ENCODE data around the gene CDK14.
A peak's percentile ranks its signal among the peaks of the same experiment; 100 is the strongest.

CDK14 gene

DNA sequence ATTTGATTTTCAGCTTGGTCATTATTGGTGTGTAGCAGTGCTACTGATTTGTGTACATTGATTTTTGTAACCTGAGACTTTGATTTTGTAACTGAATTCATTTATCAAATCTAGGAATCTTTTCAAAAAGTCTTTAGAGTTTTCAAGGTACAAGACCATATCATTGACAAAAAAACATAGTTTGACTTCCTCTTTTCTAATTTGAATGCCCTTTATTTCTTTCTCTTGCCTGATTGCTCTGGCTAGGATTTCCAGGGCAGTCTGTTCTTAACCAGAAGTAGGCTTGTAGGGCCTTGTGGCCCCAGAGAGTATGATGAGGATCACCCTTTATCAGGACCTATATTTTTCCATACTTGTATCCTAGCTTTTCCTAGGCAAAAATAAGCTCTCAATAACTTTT lies 433.6 kb downstream of the CDK14 start:
- TF ChIP-seq SPI1 (IDR thresholded peaks at IDR 0.05; ENCODE audit: borderline replicate concordance, low read depth) (peak; percentile 66), GABPA (IDR thresholded peaks at IDR 0.05; ENCODE audit: low read depth) (no peak)
- TF ChIP-seq, protein P1, sequence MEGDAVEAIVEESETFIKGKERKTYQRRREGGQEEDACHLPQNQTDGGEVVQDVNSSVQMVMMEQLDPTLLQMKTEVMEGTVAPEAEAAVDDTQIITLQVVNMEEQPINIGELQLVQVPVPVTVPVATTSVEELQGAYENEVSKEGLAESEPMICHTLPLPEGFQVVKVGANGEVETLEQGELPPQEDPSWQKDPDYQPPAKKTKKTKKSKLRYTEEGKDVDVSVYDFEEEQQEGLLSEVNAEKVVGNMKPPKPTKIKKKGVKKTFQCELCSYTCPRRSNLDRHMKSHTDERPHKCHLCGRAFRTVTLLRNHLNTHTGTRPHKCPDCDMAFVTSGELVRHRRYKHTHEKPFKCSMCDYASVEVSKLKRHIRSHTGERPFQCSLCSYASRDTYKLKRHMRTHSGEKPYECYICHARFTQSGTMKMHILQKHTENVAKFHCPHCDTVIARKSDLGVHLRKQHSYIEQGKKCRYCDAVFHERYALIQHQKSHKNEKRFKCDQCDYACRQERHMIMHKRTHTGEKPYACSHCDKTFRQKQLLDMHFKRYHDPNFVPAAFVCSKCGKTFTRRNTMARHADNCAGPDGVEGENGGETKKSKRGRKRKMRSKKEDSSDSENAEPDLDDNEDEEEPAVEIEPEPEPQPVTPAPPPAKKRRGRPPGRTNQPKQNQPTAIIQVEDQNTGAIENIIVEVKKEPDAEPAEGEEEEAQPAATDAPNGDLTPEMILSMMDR (IDR thresholded peaks at IDR 0.05; ENCODE audit: insufficient read depth, low read length): no peak
- DNase-seq (ENCODE audit: low read depth in 1 of 2, low spot score in 1 of 2): no peak
- Histone ChIP-seq H3K27ac (replicated peaks) (no peak overlapping the region), H3K27me3 (ENCODE audit: insufficient read depth, poor library complexity, severe bottlenecking) (no peaks in the 10 kb centered on the region), H3K4me3 (replicated peaks; ENCODE audit: insufficient read depth, low read length) (no peak overlapping the region)

DNA sequence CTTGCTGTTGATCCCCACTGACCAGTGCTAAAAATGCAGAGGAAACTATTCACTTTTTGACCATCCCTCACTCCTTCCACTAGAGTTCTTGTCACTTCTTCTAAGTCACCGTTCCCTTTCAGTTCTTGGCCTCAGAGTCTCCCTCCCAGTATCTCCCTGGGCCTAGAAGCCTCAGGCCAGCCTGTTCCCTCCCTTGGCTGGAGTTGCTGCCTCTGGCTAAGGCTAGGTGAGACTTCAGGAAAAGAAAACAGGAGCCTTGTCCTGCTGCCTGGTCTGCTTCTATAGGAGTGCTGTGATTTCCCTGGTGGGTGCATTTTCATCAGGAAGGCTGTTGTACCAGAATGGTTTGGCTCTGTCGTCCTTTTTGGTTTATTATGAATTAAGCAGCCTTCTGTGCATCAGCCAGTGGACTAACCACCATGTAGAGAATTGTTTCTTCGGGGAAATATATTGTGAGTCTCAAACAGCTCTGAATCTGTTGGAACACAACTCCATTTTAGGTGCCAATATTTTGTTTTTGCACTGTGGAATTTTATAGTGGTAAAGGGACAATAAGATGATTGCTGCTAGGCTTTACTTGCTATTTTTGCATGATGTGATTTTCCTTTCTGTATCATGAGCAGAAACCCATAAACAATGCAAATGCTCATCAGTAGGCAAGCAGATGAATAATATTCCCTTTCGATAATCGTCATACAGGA lies 434.7 kb downstream of the CDK14 start:
- TF ChIP-seq POLR2AphosphoS5 (IDR thresholded peaks at IDR 0.05; ENCODE audit: low read depth): no peak
- TF ChIP-seq, protein P2, sequence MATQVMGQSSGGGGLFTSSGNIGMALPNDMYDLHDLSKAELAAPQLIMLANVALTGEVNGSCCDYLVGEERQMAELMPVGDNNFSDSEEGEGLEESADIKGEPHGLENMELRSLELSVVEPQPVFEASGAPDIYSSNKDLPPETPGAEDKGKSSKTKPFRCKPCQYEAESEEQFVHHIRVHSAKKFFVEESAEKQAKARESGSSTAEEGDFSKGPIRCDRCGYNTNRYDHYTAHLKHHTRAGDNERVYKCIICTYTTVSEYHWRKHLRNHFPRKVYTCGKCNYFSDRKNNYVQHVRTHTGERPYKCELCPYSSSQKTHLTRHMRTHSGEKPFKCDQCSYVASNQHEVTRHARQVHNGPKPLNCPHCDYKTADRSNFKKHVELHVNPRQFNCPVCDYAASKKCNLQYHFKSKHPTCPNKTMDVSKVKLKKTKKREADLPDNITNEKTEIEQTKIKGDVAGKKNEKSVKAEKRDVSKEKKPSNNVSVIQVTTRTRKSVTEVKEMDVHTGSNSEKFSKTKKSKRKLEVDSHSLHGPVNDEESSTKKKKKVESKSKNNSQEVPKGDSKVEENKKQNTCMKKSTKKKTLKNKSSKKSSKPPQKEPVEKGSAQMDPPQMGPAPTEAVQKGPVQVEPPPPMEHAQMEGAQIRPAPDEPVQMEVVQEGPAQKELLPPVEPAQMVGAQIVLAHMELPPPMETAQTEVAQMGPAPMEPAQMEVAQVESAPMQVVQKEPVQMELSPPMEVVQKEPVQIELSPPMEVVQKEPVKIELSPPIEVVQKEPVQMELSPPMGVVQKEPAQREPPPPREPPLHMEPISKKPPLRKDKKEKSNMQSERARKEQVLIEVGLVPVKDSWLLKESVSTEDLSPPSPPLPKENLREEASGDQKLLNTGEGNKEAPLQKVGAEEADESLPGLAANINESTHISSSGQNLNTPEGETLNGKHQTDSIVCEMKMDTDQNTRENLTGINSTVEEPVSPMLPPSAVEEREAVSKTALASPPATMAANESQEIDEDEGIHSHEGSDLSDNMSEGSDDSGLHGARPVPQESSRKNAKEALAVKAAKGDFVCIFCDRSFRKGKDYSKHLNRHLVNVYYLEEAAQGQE (IDR thresholded peaks at IDR 0.05; ENCODE audit: insufficient replicate concordance, low read depth): no peak
- no peak for TF ChIP-seq GABPA (IDR thresholded peaks at IDR 0.05; ENCODE audit: low read depth)
- TF ChIP-seq SPI1 (IDR thresholded peaks at IDR 0.05; ENCODE audit: borderline replicate concordance, low read depth): no peak
- TF ChIP-seq, protein P1 (IDR thresholded peaks at IDR 0.05; ENCODE audit: insufficient read depth, low read length): no peak
- DNase-seq (ENCODE audit: low read depth in 1 of 2, low spot score in 1 of 2): no peak
- Histone ChIP-seq H3K27ac (replicated peaks) (no peak overlapping the region), H3K4me3 (replicated peaks; ENCODE audit: insufficient read depth, low read length) (no peak overlapping the region), H3K27me3 (ENCODE audit: insufficient read depth, poor library complexity, severe bottlenecking) (no peaks in the 10 kb centered on the region)

DNA sequence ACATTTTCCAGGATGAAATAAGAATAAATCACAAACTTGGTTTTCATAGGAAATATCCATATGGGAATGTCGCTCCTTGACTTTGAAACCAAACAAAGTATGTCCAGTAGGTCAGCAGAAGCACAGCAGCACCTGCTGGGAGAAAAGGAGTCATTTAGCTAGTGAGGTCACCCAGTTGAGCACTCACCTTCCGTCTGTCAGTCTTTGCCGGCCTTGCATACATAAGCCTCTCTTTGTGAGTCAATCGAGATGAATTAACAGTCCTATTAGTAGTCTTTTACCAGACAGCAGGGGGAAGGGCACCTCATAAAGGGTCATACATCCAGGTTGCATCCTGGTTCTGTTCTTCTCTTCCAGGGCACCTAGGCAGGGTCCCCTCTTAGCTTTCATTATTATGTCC lies 435.6 kb downstream of the CDK14 start:
- H3K27me3 ChIP-seq (ENCODE audit: insufficient read depth, poor library complexity, severe bottlenecking): no peaks in the 10 kb centered on the region
- H3K4me3 ChIP-seq (replicated peaks; ENCODE audit: insufficient read depth, low read length): no peak overlapping the region
- no peak for DNase-seq (ENCODE audit: low read depth in 1 of 2, low spot score in 1 of 2)
- no peak overlapping the region for H3K27ac ChIP-seq (replicated peaks)
- TF ChIP-seq SPI1 (IDR thresholded peaks at IDR 0.05; ENCODE audit: borderline replicate concordance, low read depth) (no peak), POLR2AphosphoS5 (IDR thresholded peaks at IDR 0.05; ENCODE audit: low read depth) (no peak), GABPA (IDR thresholded peaks at IDR 0.05; ENCODE audit: low read depth) (no peak)
- TF ChIP-seq, protein P1 (IDR thresholded peaks at IDR 0.05; ENCODE audit: insufficient read depth, low read length): no peak
- TF ChIP-seq, protein P2 (IDR thresholded peaks at IDR 0.05; ENCODE audit: insufficient replicate concordance, low read depth): no peak

DNA sequence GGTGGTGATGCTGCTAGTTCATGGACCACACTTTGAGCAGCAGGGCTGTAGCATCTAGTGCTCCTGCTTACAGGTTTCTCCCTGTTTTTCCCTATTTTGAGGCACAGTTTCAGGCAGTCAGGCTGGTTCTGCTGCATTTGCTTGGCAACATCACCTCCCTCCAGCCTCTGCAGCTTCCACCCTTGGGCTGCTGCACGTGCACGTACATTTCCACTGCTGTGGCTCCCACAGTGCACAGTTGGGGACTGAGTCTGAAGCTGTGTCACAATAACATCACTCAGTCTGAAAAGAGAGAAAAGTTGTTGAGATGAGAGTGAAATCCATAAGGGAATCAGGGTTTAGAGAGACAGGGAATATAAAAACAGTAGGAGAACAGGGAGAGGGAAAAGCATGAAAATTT lies 437.5 kb downstream of the CDK14 start:
- Histone ChIP-seq H3K4me3 (replicated peaks; ENCODE audit: insufficient read depth, low read length) (no peak overlapping the region), H3K27ac (replicated peaks) (no peak overlapping the region), H3K27me3 (ENCODE audit: insufficient read depth, poor library complexity, severe bottlenecking) (no peaks in the 10 kb centered on the region)
- DNase-seq (ENCODE audit: low read depth in 1 of 2, low spot score in 1 of 2): no peak
- TF ChIP-seq GABPA (IDR thresholded peaks at IDR 0.05; ENCODE audit: low read depth): no peak
- TF ChIP-seq, protein P2 (IDR thresholded peaks at IDR 0.05; ENCODE audit: insufficient replicate concordance, low read depth): no peak
- no peak for TF ChIP-seq SPI1 (IDR thresholded peaks at IDR 0.05; ENCODE audit: borderline replicate concordance, low read depth)
- TF ChIP-seq, protein P1 (IDR thresholded peaks at IDR 0.05; ENCODE audit: insufficient read depth, low read length): no peak
- TF ChIP-seq POLR2AphosphoS5 (IDR thresholded peaks at IDR 0.05; ENCODE audit: low read depth): no peak
